Panc1 (cell line): ENCODE measurements around the gene HNRNPM.

Experiments used
- REST ChIP-seq, 2 experiments: IDR thresholded peaks; 2 replicates each; pipeline ENCODE4 v1.6.1; 2011 to 2012; ENCODE audit warnings: low read depth in 2 of 2, control low read depth in 1 of 2, low read length in 1 of 2, mild to moderate bottlenecking in 1 of 2, moderate library complexity in 1 of 2; ENCODE audit not compliant: insufficient read depth in 1 of 2
- SIN3A ChIP-seq: IDR thresholded peaks from 2 replicates; pipeline ENCODE4 v1.6.1; 2012; ENCODE audit warnings: low read depth, mild to moderate bottlenecking, low read length, moderate library complexity, borderline replicate concordance; ENCODE audit not compliant: insufficient read depth
- TCF7L2 ChIP-seq: IDR thresholded peaks from 2 replicates; pipeline ENCODE4 v1.6.1; 2011; ENCODE audit warnings: mild to moderate bottlenecking, low read depth, low read length, inconsistent platforms
- TF ChIP-seq, protein P1 (sequence below): fragments of 450-650 bp; IDR thresholded peaks from 2 replicates; pipeline ENCODE4 v1.5.1; 2017; ENCODE audit warnings: mild to moderate bottlenecking

DNA sequence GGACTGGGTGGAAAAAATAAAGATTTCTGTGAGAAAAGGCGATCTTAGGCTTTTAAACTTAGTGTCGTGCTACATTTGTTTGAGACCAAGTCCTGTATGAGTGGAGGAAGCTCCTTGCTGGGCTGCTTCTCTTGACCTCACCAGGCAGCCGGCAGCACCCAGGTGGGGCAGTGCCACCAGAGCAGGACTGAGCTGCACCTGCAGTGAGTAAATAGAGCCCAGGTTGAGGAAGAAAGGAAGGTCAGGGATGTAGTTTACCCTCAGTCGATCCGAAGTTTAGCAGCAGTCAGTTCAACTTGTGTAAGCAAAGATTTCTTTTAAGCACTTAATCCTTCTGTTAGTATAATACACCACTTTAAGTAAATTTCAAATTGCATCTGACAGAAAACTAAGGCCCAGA lies 13.6 kb downstream of the HNRNPM start:
- TF ChIP-seq REST (IDR thresholded peaks at IDR 0.05; ENCODE audit: insufficient read depth in 1 of 2, low read depth in 2 of 2, low read length in 1 of 2) (no peak), SIN3A (no peak), TCF7L2 (no peak)
- TF ChIP-seq, protein P1, sequence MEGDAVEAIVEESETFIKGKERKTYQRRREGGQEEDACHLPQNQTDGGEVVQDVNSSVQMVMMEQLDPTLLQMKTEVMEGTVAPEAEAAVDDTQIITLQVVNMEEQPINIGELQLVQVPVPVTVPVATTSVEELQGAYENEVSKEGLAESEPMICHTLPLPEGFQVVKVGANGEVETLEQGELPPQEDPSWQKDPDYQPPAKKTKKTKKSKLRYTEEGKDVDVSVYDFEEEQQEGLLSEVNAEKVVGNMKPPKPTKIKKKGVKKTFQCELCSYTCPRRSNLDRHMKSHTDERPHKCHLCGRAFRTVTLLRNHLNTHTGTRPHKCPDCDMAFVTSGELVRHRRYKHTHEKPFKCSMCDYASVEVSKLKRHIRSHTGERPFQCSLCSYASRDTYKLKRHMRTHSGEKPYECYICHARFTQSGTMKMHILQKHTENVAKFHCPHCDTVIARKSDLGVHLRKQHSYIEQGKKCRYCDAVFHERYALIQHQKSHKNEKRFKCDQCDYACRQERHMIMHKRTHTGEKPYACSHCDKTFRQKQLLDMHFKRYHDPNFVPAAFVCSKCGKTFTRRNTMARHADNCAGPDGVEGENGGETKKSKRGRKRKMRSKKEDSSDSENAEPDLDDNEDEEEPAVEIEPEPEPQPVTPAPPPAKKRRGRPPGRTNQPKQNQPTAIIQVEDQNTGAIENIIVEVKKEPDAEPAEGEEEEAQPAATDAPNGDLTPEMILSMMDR, result no peak
